AG10803 (cell line): ENCODE results near the gene CCDC27.

Source experiments
- DNase-seq: peaks from one replicate; pipeline ENCODE4 v3.0.0; 2010; ENCODE audit warnings: low read depth
- H3K4me3 ChIP-seq: 2 replicates; pipeline ENCODE4 v1.5.1; 2011; ENCODE audit warnings: mild to moderate bottlenecking, low read length, control low read depth
- CTCF ChIP-seq: conservative IDR thresholded peaks from 2 replicates; pipeline ENCODE4 v1.5.1; 2011; ENCODE audit warnings: mild to moderate bottlenecking, low read length, control low read depth, inconsistent platforms

The CCDC27 gene

GRCh38 chr1:3780901-3781300 lies 28.7 kb downstream of the CCDC27 start:
- no peak for TF ChIP-seq CTCF
- no peak overlapping the region for H3K4me3 ChIP-seq
- no peak for DNase-seq

GRCh38 chr1:3783651-3784474 lies 31.6 kb downstream of the CCDC27 start:
- no peak overlapping the region for H3K4me3 ChIP-seq
- DNase-seq = no peak
- no peak for TF ChIP-seq CTCF

GRCh38 chr1:3785045-3785444 lies 32.8 kb downstream of the CCDC27 start:
- H3K4me3 ChIP-seq = no peak overlapping the region
- DNase-seq = no peak
- TF ChIP-seq CTCF = no peak

GRCh38 chr1:3785456-3786157 lies 33.4 kb downstream of the CCDC27 start:
- H3K4me3 ChIP-seq = no peak overlapping the region
- no peak for DNase-seq
- no peak for TF ChIP-seq CTCF

GRCh38 chr1:3786468-3787348 lies 34.5 kb downstream of the CCDC27 start:
- no peak for DNase-seq
- no peak for TF ChIP-seq CTCF
- H3K4me3 ChIP-seq = no peak overlapping the region

- no peak overlapping the region for H3K4me3 ChIP-seq
- no peak for DNase-seq
- no peak for TF ChIP-seq CTCF
Observed at GRCh38 chr1:3787349-3787715, 35.1 kb downstream of the CCDC27 start.
